ENCODE measurements around the gene HBS1L.

The HBS1L gene

DNA sequence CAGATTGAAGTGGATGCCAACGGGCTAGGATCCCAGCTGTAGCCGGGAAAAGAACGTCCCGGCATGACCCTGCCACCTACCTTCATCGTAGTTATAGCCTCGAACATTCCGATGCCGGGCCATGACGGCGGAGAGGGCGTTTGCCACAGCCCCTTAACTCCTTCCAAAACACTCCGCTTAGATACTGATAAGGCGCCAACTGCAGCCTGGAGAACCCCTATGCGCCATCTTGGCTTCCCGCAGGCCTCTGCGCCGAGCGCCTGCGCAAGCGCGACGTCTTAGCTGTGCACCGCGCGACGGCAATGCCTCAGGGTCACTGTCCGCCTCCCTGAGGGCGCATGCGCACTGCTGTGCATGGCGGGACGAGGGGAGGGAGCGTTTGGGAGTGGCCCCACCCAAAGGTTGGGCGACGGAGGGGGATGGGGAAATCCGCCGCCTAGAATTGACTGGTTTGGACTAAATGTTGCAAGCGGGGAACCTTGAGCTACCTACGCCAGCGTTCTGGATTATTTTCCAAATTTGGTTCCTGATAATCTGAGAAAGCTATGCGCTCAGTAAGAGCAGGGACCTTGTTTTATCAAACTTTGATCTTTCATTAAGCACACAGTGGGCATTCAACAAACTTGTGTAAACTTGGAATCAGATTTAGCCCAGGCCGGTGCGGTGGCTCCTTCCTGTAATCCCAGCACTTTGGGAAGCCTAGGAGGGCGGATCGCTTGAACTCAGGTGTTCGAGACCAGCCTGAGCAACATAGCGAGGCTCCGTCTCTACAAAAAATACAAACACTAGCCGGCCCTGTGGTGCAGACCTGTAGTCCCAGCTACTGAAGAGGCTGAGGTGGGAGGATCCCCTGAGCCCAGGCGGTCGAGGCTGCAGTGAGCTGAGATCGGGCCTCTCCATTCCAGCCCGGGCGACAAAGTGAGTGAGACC lies at the start of gene HBS1L:
Gene HBS1L (minus strand): TSS at position 254 of the 930 bp plus-strand sequence. CDS start 131 bp downstream, at position 123.
- H3K27me3 ChIP-seq (ENCODE audit: insufficient read depth, insufficient read length): no peaks in the 10 kb centered on the region
- no peaks in the 10 kb centered on the region for H3K9me3 ChIP-seq (ENCODE audit: insufficient read depth, low read length)
- H3K4me3 ChIP-seq (ENCODE audit: insufficient read length, low read depth): peak within 1 kb of the TSS; percentile 92
- peak; percentile 94 for DNase-seq (ENCODE audit: low read depth, low spot score)
- peaks cover 3% of the 10 kb centered on the region for H3K36me3 ChIP-seq (ENCODE audit: insufficient read depth, insufficient read length, low read length)
- H3K4me1 ChIP-seq (ENCODE audit: insufficient read depth, insufficient read length): no peaks in the 10 kb centered on the region
- H3K9ac ChIP-seq (ENCODE audit: insufficient read length, low read depth): peak within 1 kb of the TSS; percentile 94
- peak; percentile 81 for TF ChIP-seq YY1 (IDR thresholded peaks at IDR 0.05; ENCODE audit: insufficient read depth, insufficient read length)
- no peak for TF ChIP-seq SUZ12 (IDR thresholded peaks at IDR 0.05; ENCODE audit: extremely low read depth, insufficient read depth, insufficient read length)

DNA sequence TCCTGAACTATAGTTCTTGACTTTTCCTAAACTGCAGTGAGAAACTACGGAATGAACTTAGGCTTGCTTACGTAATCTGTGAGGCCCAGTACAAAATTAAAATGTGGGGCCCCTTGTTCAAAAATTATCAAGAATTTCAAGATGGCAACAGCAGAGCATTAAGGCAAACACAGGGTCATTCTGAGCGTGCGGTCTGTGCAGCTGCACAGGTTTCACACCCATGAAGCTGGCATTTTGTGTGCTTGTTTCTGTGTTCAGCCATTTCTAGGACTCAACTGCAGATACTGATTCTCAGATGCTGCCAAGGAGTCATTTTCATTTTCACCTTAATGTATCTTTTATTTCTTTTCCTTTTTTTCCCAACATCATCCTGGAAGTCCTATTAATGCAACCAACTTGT lies 49.6 kb upstream of the HBS1L start:
- Histone ChIP-seq H3K27me3 (ENCODE audit: insufficient read depth, insufficient read length) (no peaks in the 10 kb centered on the region), H3K9me3 (ENCODE audit: insufficient read depth, low read length) (no peaks in the 10 kb centered on the region), H3K4me3 (ENCODE audit: insufficient read length, low read depth) (no peak overlapping the region), H3K36me3 (ENCODE audit: insufficient read depth, insufficient read length, low read length) (no peaks in the 10 kb centered on the region), H3K9ac (ENCODE audit: insufficient read length, low read depth) (no peak overlapping the region), H3K4me1 (ENCODE audit: insufficient read depth, insufficient read length) (no peaks in the 10 kb centered on the region)
- no peak for DNase-seq (ENCODE audit: low read depth, low spot score)
- TF ChIP-seq YY1 (IDR thresholded peaks at IDR 0.05; ENCODE audit: insufficient read depth, insufficient read length): no peak
- TF ChIP-seq SUZ12 (IDR thresholded peaks at IDR 0.05; ENCODE audit: extremely low read depth, insufficient read depth, insufficient read length): no peak
- no peak for TF ChIP-seq ZNF274 (IDR thresholded peaks at IDR 0.05; ENCODE audit: low read depth, low read length)

DNA sequence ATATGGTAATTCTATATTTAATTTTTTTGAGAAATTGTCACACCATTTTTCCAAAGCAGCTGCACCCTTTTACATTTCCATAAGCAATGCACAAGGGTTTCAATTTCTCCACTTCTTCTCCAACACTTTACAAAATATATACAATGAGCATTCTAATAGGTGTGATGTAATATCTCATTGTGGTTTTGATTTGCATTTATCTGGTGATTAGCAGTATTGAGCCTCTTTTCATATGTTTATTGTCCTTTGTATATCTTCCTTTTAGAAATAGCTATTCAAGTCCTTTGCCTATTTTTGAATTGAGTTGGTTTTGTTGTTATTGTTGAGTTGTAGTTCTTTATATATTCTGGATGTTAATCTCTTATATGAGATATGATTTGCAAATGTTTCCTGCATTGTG lies 47.6 kb upstream of the HBS1L start:
- Histone ChIP-seq H3K9me3 (ENCODE audit: insufficient read depth, low read length) (no peaks in the 10 kb centered on the region), H3K27me3 (ENCODE audit: insufficient read depth, insufficient read length) (no peaks in the 10 kb centered on the region), H3K9ac (ENCODE audit: insufficient read length, low read depth) (no peak overlapping the region), H3K4me3 (ENCODE audit: insufficient read length, low read depth) (no peak overlapping the region), H3K4me1 (ENCODE audit: insufficient read depth, insufficient read length) (no peaks in the 10 kb centered on the region), H3K36me3 (ENCODE audit: insufficient read depth, insufficient read length, low read length) (no peaks in the 10 kb centered on the region)
- DNase-seq (ENCODE audit: low read depth, low spot score): no peak
- TF ChIP-seq YY1 (IDR thresholded peaks at IDR 0.05; ENCODE audit: insufficient read depth, insufficient read length): no peak
- TF ChIP-seq ZNF274 (IDR thresholded peaks at IDR 0.05; ENCODE audit: low read depth, low read length): no peak
- no peak for TF ChIP-seq SUZ12 (IDR thresholded peaks at IDR 0.05; ENCODE audit: extremely low read depth, insufficient read depth, insufficient read length)

DNA sequence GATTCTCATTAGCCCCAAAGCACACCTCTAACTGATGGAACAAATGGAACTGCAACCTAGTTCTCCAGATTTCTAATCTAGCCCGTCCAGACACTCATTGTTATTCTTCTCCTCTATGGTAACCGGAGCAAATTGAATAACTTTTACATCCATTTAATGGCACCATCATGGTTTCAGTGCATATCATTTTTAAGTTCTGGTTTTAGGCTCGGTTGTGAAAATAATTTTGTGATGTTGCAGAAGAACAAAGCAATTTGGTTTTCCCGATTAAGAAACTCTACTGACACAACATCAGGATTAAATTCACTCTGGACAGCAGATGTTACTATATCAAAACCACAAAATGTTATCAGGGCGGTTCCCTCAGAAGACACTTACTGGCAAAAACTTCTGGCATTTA lies 42.5 kb upstream of the HBS1L start:
- TF ChIP-seq ZNF274 (IDR thresholded peaks at IDR 0.05; ENCODE audit: low read depth, low read length): no peak
- no peak for TF ChIP-seq SUZ12 (IDR thresholded peaks at IDR 0.05; ENCODE audit: extremely low read depth, insufficient read depth, insufficient read length)
- no peak for TF ChIP-seq YY1 (IDR thresholded peaks at IDR 0.05; ENCODE audit: insufficient read depth, insufficient read length)
- Histone ChIP-seq H3K4me3 (ENCODE audit: insufficient read length, low read depth) (no peak overlapping the region), H3K9ac (ENCODE audit: insufficient read length, low read depth) (no peak overlapping the region), H3K4me1 (ENCODE audit: insufficient read depth, insufficient read length) (no peaks in the 10 kb centered on the region), H3K9me3 (ENCODE audit: insufficient read depth, low read length) (no peaks in the 10 kb centered on the region), H3K36me3 (ENCODE audit: insufficient read depth, insufficient read length, low read length) (no peaks in the 10 kb centered on the region), H3K27me3 (ENCODE audit: insufficient read depth, insufficient read length) (no peaks in the 10 kb centered on the region)
- DNase-seq (ENCODE audit: low read depth, low spot score): no peak

DNA sequence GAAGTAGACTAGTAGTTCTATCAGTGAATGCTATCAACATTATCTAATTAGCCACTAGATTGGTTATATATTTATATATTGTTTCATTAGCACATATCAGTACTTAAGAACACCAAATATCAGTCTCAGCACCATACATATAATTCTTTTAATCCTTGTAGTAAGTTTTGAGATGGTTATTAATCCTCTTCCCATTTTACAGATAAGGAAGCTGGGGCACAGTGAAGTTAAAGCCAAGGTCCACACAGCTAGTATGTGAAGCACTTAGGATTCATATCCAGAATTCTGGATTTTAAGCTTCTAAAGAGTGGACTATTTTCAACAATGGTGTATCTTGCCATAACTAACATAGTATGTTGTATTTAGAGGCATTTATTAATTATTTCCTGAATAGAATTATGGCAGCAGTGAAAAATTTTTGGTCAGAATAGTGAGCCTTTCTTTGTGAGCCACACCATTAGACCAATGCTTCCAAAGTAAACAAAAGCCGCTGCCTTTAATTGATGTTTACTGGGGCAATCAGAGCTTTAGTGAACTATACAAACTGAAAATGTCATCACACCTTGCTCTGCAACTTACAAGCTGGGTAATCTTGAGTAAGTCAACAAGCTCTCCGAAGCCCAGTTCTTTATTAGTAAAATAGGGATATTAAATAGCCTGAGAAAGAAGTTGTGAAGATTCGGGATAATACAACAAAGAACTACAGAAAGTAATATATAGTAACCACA lies 41.9 kb upstream of the HBS1L start:
- no peak for DNase-seq (ENCODE audit: low read depth, low spot score)
- no peak overlapping the region for H3K4me3 ChIP-seq (ENCODE audit: insufficient read length, low read depth)
- H3K9me3 ChIP-seq (ENCODE audit: insufficient read depth, low read length): no peaks in the 10 kb centered on the region
- no peaks in the 10 kb centered on the region for H3K4me1 ChIP-seq (ENCODE audit: insufficient read depth, insufficient read length)
- no peaks in the 10 kb centered on the region for H3K36me3 ChIP-seq (ENCODE audit: insufficient read depth, insufficient read length, low read length)
- H3K9ac ChIP-seq (ENCODE audit: insufficient read length, low read depth): no peak overlapping the region
- TF ChIP-seq SUZ12 (IDR thresholded peaks at IDR 0.05; ENCODE audit: extremely low read depth, insufficient read depth, insufficient read length) (no peak), ZNF274 (IDR thresholded peaks at IDR 0.05; ENCODE audit: low read depth, low read length) (no peak), YY1 (IDR thresholded peaks at IDR 0.05; ENCODE audit: insufficient read depth, insufficient read length) (no peak)
- no peaks in the 10 kb centered on the region for H3K27me3 ChIP-seq (ENCODE audit: insufficient read depth, insufficient read length)

DNA sequence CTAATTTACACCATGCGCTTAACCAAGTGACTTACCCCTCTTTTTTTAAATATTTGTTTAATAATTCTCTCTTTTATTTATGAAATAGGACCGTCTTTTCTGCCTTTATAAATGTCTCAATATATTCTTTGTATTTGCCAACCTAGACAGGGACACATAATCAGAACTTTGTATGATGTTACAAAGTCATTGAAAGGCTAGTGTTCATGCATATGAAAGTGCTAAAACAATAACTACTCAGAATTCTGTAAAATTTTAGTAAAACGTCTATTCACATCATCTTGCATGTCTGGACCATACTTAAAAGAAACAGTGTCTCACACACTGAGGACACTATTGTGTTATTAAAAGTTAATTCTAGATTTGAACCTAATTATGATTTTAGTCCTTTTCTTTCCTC lies 41.1 kb upstream of the HBS1L start:
- no peak overlapping the region for H3K4me3 ChIP-seq (ENCODE audit: insufficient read length, low read depth)
- TF ChIP-seq YY1 (IDR thresholded peaks at IDR 0.05; ENCODE audit: insufficient read depth, insufficient read length) (no peak), ZNF274 (IDR thresholded peaks at IDR 0.05; ENCODE audit: low read depth, low read length) (no peak), SUZ12 (IDR thresholded peaks at IDR 0.05; ENCODE audit: extremely low read depth, insufficient read depth, insufficient read length) (no peak)
- no peak overlapping the region for H3K9ac ChIP-seq (ENCODE audit: insufficient read length, low read depth)
- no peaks in the 10 kb centered on the region for H3K4me1 ChIP-seq (ENCODE audit: insufficient read depth, insufficient read length)
- no peaks in the 10 kb centered on the region for H3K9me3 ChIP-seq (ENCODE audit: insufficient read depth, low read length)
- DNase-seq (ENCODE audit: low read depth, low spot score): no peak
- no peaks in the 10 kb centered on the region for H3K36me3 ChIP-seq (ENCODE audit: insufficient read depth, insufficient read length, low read length)
- H3K27me3 ChIP-seq (ENCODE audit: insufficient read depth, insufficient read length): no peaks in the 10 kb centered on the region

DNA sequence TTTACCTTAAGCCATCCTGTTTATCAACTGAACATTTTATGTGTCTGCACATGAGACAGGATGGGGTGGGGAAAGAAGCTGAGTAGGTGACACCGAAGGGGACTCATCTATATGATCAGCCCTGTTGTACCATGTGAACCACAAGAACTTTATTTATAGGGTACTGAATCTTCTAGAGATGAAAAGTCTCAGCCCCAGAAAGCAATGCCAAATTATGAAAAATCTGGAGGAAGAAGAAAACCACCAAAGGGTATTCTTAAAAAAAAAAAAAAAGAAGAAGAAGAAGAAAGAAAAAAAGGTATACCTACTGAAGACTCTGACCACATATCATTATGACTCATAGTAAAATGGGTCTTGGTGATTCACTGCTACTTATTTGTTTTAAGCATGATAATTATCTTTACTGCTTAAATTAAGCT lies 39.8 kb upstream of the HBS1L start:
- H3K36me3 ChIP-seq (ENCODE audit: insufficient read depth, insufficient read length, low read length): no peaks in the 10 kb centered on the region
- TF ChIP-seq ZNF274 (IDR thresholded peaks at IDR 0.05; ENCODE audit: low read depth, low read length): no peak
- no peak for TF ChIP-seq SUZ12 (IDR thresholded peaks at IDR 0.05; ENCODE audit: extremely low read depth, insufficient read depth, insufficient read length)
- no peak for TF ChIP-seq YY1 (IDR thresholded peaks at IDR 0.05; ENCODE audit: insufficient read depth, insufficient read length)
- H3K9ac ChIP-seq (ENCODE audit: insufficient read length, low read depth): no peak overlapping the region
- no peaks in the 10 kb centered on the region for H3K27me3 ChIP-seq (ENCODE audit: insufficient read depth, insufficient read length)
- H3K4me3 ChIP-seq (ENCODE audit: insufficient read length, low read depth): no peak overlapping the region
- H3K9me3 ChIP-seq (ENCODE audit: insufficient read depth, low read length): no peaks in the 10 kb centered on the region
- H3K4me1 ChIP-seq (ENCODE audit: insufficient read depth, insufficient read length): no peaks in the 10 kb centered on the region
- DNase-seq (ENCODE audit: low read depth, low spot score): no peak
